ENCODE measurements around the gene SCN2B.

GRCh38 chr11:118209033-118209432 lies 32.6 kb upstream of the SCN2B start:
- TF ChIP-seq, protein P1, sequence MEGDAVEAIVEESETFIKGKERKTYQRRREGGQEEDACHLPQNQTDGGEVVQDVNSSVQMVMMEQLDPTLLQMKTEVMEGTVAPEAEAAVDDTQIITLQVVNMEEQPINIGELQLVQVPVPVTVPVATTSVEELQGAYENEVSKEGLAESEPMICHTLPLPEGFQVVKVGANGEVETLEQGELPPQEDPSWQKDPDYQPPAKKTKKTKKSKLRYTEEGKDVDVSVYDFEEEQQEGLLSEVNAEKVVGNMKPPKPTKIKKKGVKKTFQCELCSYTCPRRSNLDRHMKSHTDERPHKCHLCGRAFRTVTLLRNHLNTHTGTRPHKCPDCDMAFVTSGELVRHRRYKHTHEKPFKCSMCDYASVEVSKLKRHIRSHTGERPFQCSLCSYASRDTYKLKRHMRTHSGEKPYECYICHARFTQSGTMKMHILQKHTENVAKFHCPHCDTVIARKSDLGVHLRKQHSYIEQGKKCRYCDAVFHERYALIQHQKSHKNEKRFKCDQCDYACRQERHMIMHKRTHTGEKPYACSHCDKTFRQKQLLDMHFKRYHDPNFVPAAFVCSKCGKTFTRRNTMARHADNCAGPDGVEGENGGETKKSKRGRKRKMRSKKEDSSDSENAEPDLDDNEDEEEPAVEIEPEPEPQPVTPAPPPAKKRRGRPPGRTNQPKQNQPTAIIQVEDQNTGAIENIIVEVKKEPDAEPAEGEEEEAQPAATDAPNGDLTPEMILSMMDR (IDR thresholded peaks at IDR 0.05) = no peak
- TF ChIP-seq EP300 (IDR thresholded peaks at IDR 0.05) (no peak), POLR2AphosphoS5 (IDR thresholded peaks at IDR 0.05) (no peak), POLR2A (IDR thresholded peaks at IDR 0.05) (no peak)

All from stomach (tissue), 4 donors.